Activated B cell treated with CpG ODN at 0.5 μM for 24 hours (primary cell): ENCODE results near the gene EIF6. TPM values are rescaled to one million over a fixed set of nuclear protein-coding genes. Genes with fewer than 3 reads are reported as not detected.

ENCODE experiments used
- ATAC-seq: fragments of 200-7000 bp; cut with Tn5 transposase; one replicate; pipeline ENCODE4 v1.10.0; 2021; ENCODE audit warnings: low read depth, mild to moderate bottlenecking, moderate library complexity
- CTCF ChIA-PET: fragments of 350-600 bp; sonication (Branson Sonifier 250); formaldehyde crosslinking; loops from one replicate; lab custom pipeline; 2021; ENCODE audit warnings: antibody characterized with exemption; lab: Charles Lee
- POLR2A ChIA-PET: fragments of 350-600 bp; sonication (Branson Sonifier 250); formaldehyde crosslinking; loops from one replicate; lab custom pipeline; 2021; ENCODE audit warnings: antibody characterized with exemption; lab: Charles Lee
- DNase-seq: peaks from one replicate; pipeline ENCODE4 v3.0.0; 2022
- H3K27ac Mint-ChIP-seq: one replicate; pipeline ENCODE4 v1.8.0; 2020; ENCODE audit warnings: mixed read lengths
- H3K27me3 Mint-ChIP-seq: one replicate; pipeline ENCODE4 v1.8.0; 2021; ENCODE audit warnings: mixed read lengths
- H3K36me3 Mint-ChIP-seq: one replicate; pipeline ENCODE4 v1.8.0; 2021; ENCODE audit warnings: low read depth, mixed read lengths
- H3K4me1 Mint-ChIP-seq: one replicate; pipeline ENCODE4 v1.8.0; 2021; ENCODE audit warnings: mixed read lengths
- H3K4me3 Mint-ChIP-seq: one replicate; pipeline ENCODE4 v1.8.0; 2020; ENCODE audit warnings: mild to moderate bottlenecking, mixed read lengths
- H3K9me3 Mint-ChIP-seq: one replicate; pipeline ENCODE4 v1.8.0; 2020; ENCODE audit warnings: mixed read lengths
- intact Hi-C: fragments of 100-400 bp; cut with micrococcal nuclease; formaldehyde crosslinking; loops from one replicate; pipeline ENCODE4 v1.15.1; 2024
- total RNA-seq: library from RNA; stranded (reverse); gene quantifications from 2 replicates; pipeline ENCODE4 v1.2.3, GENCODE V29; 2022
- TF ChIP-seq, protein P1 (sequence below): fragments of 200-600 bp; IDR thresholded peaks from one replicate; pipeline ENCODE4 v1.8.0; 2022; ENCODE audit warnings: antibody characterized with exemption, mild to moderate bottlenecking

EIF6 gene
- total RNA-seq, 1 donor from 2014 or later, result 137 TPM

DNA sequence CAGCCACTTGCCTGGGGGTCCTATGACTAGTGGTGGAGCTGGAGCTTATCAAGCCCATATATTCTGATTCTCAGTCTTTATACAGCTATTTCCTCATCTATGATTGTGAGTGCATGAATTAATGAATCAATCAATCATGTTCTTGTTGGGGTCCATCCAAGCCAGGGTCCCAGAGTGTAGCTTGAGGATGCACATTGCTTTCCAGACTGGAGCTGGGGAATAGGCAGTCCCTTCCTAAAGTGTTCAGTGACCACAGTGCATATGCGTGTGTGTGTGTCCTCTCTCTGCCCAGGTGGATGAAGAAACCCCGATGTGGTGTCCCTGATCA, 33.0 kb downstream of the EIF6 start:
- ATAC-seq (no peak), DNase-seq (no peak)
- ChIA-PET CTCF (no interaction called here), POLR2A (interaction anchor here (0.7 kb wide), 2 partner anchors 510 to 554 kb away, joined by 3 to 5 read pairs; no protein-coding TSS in a partner anchor)
- TF ChIP-seq, protein P1, sequence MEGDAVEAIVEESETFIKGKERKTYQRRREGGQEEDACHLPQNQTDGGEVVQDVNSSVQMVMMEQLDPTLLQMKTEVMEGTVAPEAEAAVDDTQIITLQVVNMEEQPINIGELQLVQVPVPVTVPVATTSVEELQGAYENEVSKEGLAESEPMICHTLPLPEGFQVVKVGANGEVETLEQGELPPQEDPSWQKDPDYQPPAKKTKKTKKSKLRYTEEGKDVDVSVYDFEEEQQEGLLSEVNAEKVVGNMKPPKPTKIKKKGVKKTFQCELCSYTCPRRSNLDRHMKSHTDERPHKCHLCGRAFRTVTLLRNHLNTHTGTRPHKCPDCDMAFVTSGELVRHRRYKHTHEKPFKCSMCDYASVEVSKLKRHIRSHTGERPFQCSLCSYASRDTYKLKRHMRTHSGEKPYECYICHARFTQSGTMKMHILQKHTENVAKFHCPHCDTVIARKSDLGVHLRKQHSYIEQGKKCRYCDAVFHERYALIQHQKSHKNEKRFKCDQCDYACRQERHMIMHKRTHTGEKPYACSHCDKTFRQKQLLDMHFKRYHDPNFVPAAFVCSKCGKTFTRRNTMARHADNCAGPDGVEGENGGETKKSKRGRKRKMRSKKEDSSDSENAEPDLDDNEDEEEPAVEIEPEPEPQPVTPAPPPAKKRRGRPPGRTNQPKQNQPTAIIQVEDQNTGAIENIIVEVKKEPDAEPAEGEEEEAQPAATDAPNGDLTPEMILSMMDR, result no peak
- Mint-ChIP-seq H3K4me3 (no peak overlapping the region), H3K27me3 (no peaks in the 10 kb centered on the region), H3K4me1 (peaks cover 23% of the 10 kb centered on the region), H3K27ac (peak overlapping the region; percentile 43), H3K36me3 (peaks cover 8% of the 10 kb centered on the region), H3K9me3 (no peaks in the 10 kb centered on the region)
- intact Hi-C loops, result no loop called here

DNA sequence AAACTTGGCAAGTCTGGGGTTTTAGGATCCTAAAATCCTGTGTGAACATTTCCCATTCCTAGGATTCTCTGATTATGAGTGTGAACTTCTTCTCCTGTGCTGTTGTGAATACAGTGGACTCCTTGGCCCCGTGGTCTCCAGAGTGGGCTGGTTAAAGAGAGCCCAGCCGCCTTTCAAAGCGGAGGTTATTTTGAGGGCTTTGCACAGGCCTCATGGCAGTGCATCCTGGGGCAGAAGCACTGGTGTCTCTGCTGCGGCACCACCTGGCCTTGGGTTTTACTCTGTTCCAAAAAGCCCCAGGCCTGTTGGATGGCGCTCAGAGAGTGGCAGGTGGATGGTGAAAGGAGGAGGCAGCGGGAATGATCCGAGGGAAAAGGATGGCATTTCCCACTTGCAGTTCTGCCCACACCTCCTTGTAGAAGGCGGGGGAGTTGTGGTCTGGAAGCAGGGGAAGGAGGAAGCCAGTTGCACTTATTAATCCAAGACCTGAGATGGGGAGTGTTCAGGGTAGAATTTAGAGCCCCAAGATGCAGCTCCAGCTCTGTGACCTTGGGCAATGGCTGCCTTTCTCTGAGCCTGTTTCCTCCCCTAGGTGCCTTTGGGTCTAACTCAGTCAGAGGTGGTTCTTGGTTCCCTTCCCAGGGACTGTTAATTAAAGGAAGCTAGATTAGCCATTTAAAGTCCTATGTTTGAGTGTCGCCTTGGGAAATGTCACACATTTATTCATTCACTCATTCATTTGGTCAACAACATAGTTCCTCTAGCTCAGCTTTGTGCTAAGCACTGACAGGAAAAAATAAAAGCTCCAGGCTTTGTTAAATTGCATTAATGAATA, 35.7 kb downstream of the EIF6 start:
- Mint-ChIP-seq H3K27me3 (no peaks in the 10 kb centered on the region), H3K4me3 (no peak overlapping the region), H3K36me3 (no peaks in the 10 kb centered on the region), H3K4me1 (peaks cover 23% of the 10 kb centered on the region), H3K27ac (no peak overlapping the region), H3K9me3 (no peaks in the 10 kb centered on the region)
- ChIA-PET POLR2A (interaction anchor here (0.7 kb wide), 1 partner anchor 116 kb away, joined by 10 read pairs; no protein-coding TSS in a partner anchor), CTCF (no interaction called here)
- no peak for ATAC-seq
- DNase-seq, result no peak
- intact Hi-C loops, result no loop called here
- TF ChIP-seq, protein P1, result no peak

DNA sequence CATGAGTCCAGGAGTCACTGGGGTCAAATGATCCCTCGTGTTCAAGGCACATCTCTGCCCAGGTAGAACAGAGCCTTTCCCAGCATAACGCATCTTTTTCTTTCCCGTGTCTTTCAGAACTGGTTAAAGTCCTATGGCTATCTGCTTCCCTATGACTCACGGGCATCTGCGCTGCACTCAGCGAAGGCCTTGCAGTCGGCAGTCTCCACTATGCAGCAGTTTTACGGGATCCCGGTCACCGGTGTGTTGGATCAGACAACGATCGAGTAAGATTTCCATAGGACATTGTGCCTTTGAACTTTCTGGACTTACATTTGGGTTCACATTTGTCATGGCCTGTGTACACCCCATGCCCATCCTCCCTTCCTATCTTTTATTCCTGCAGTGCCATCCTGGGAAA, 37.8 kb downstream of the EIF6 start:
- POLR2A ChIA-PET, result no interaction called here
- no peaks in the 10 kb centered on the region for H3K36me3 Mint-ChIP-seq
- no peak overlapping the region for H3K4me3 Mint-ChIP-seq
- intact Hi-C loops, result no loop called here
- CTCF ChIA-PET, result no interaction called here
- DNase-seq (no peak), ATAC-seq (no peak)
- no peaks in the 10 kb centered on the region for H3K27me3 Mint-ChIP-seq
- H3K9me3 Mint-ChIP-seq, result no peaks in the 10 kb centered on the region
- no peak overlapping the region for H3K27ac Mint-ChIP-seq
- H3K4me1 Mint-ChIP-seq, result peaks cover 15% of the 10 kb centered on the region
- TF ChIP-seq, protein P1, result no peak

DNA sequence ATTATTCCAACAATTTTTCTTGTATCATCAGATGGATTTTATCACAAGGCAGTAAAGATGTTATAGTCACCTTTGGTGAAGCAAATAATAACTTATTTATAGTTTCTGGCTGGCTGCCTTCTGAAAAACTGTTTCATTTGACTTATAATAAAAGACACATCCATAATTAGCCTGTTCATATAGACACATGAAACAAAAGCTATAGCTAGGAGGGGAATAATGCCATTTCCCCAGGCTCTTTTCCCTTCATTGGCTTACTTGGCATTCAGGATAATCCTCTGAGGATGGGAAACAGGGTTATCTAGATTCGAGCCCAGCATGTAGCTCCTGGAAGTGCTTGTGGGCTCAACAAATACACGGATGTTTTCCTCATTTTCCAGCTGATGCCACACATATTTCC, 40.6 kb downstream of the EIF6 start:
- Mint-ChIP-seq H3K4me3 (no peak overlapping the region), H3K9me3 (no peaks in the 10 kb centered on the region)
- POLR2A ChIA-PET, result no interaction called here

DNA sequence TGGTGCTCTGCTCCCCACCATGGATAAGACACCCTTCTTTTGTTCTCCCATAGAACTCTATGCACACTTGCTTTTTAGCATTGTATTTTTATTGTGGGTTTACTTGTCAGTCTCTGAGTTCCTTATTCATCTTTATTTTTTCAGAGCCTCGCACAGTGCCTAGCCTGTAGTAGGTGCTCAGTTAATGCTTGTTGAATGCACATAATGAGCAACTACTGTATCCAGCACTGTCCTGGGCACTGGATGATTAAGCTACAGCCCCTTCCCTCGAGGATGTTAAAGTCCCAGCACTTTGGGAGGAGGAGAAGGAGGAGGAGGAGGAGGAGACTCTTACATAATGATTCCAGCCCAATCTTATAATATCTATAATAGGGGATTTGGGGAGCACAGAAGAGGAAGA, 41.3 kb downstream of the EIF6 start:
- POLR2A ChIA-PET, result no interaction called here
- ATAC-seq, result no peak

More for the DNA sequence above, 40.6 kb downstream of the EIF6 start:
- Mint-ChIP-seq H3K36me3 (no peaks in the 10 kb centered on the region), H3K27ac (no peak overlapping the region), H3K4me1 (no peaks in the 10 kb centered on the region), H3K27me3 (peaks cover 4% of the 10 kb centered on the region)
- intact Hi-C loops, result no loop called here
- TF ChIP-seq, protein P1, result no peak
- DNase-seq (no peak), ATAC-seq (no peak)
- CTCF ChIA-PET, result no interaction called here

More for the DNA sequence above, 41.3 kb downstream of the EIF6 start:
- Mint-ChIP-seq H3K36me3 (no peaks in the 10 kb centered on the region), H3K27me3 (peaks cover 4% of the 10 kb centered on the region), H3K9me3 (no peaks in the 10 kb centered on the region), H3K27ac (no peak overlapping the region), H3K4me3 (no peak overlapping the region), H3K4me1 (no peaks in the 10 kb centered on the region)
- no peak for DNase-seq
- TF ChIP-seq, protein P1, result no peak
- intact Hi-C loops, result no loop called here
- CTCF ChIA-PET, result no interaction called here
